C1 segment of cervical spinal cord (tissue), 14 donors: ENCODE data around the gene TBC1D22A.

ENCODE experiments used
- DNase-seq, 14 donors: peaks; one replicate each; lab custom pipeline; 2025; lab: John Stamatoyannopoulos, UW

The TBC1D22A gene

GRCh38 chr22:46794491-46794890, 32.0 kb downstream of the TBC1D22A start:
- no peak for DNase-seq

GRCh38 chr22:46795140-46795539, 32.7 kb downstream of the TBC1D22A start:
- peak in 1 of 14 donors; percentile 24 for DNase-seq

- DNase-seq: no peak
Measured at GRCh38 chr22:46795845-46796565, 33.6 kb downstream of the TBC1D22A start.

- DNase-seq: no peak
Measured at GRCh38 chr22:46796566-46797195, 34.2 kb downstream of the TBC1D22A start.

GRCh38 chr22:46797355-46797754, 34.9 kb downstream of the TBC1D22A start:
- DNase-seq: no peak

GRCh38 chr22:46798041-46798365, 35.6 kb downstream of the TBC1D22A start:
- no peak for DNase-seq

- peak in 13 of 14 donors; percentile 29 to 82 (median 66) for DNase-seq
Measured at GRCh38 chr22:46798366-46799350, 36.2 kb downstream of the TBC1D22A start.

- DNase-seq: no peak
Measured at GRCh38 chr22:46799626-46800025, 37.2 kb downstream of the TBC1D22A start.

- DNase-seq: no peak
Measured at GRCh38 chr22:46800102-46800857, 37.8 kb downstream of the TBC1D22A start.

- DNase-seq: no peak
Measured at GRCh38 chr22:46801331-46801811, 38.9 kb downstream of the TBC1D22A start.

- no peak for DNase-seq
Measured at GRCh38 chr22:46801826-46802607, 39.6 kb downstream of the TBC1D22A start.

GRCh38 chr22:46802608-46803027, 40.2 kb downstream of the TBC1D22A start:
- no peak for DNase-seq

- DNase-seq: peak in 2 of 14 donors; percentile 5 to 7
Measured at GRCh38 chr22:46803031-46803880, 40.8 kb downstream of the TBC1D22A start.

- DNase-seq: no peak
Measured at GRCh38 chr22:46803936-46804335, 41.5 kb downstream of the TBC1D22A start.

GRCh38 chr22:46806794-46807193, 44.3 kb downstream of the TBC1D22A start:
- DNase-seq: no peak

- DNase-seq: no peak
Measured at GRCh38 chr22:46807458-46807857, 45.0 kb downstream of the TBC1D22A start.

GRCh38 chr22:46809153-46809885, 46.9 kb downstream of the TBC1D22A start:
- DNase-seq: no peak

- no peak for DNase-seq
Measured at GRCh38 chr22:46810856-46811786, 48.7 kb downstream of the TBC1D22A start.
